ENCODE data around the gene KCNG4. TPM values are rescaled to one million over a fixed set of nuclear protein-coding genes. Genes with fewer than 3 reads are reported as not detected.

Gene KCNG4
- total RNA-seq, 1 experiment from 2014 or later, result not detected

GRCh38 chr16:84253173-84253572 is 13.4 kb upstream of the KCNG4 start (continued):
- TF ChIP-seq MAX (IDR thresholded peaks at IDR 0.05) (no peak), ATF3 (IDR thresholded peaks at IDR 0.05) (no peak), TCF7L2 (IDR thresholded peaks at IDR 0.05; ENCODE audit: borderline replicate concordance, extremely low read depth, insufficient read depth, insufficient read length) (no peak), SRF (IDR thresholded peaks at IDR 0.05; ENCODE audit: low read depth) (no peak), EGR1 (IDR thresholded peaks at IDR 0.05; ENCODE audit: low read depth) (no peak), EZH2 (IDR thresholded peaks at IDR 0.05) (no peak), CEBPB (IDR thresholded peaks at IDR 0.05; ENCODE audit: low read depth) (no peak), EZH2phosphoT487 (IDR thresholded peaks at IDR 0.05; ENCODE audit: borderline replicate concordance) (no peak)

- Histone ChIP-seq H3K27me3 (ENCODE audit: insufficient read depth, low read length) (peaks cover 11% of the 10 kb centered on the region; the same call in 1 of the 2 replicates), H3K9me3 (ENCODE audit: control insufficient read depth in 1 of 2, insufficient read depth in 1 of 2, low read depth in 1 of 2, low read length in 2 of 2) (no peaks in the 10 kb centered on the region), H3K9ac (ENCODE audit: low read length) (no peak overlapping the region), H3K79me2 (ENCODE audit: insufficient read depth, low read length) (no peaks in the 10 kb centered on the region), H3K27ac (ENCODE audit: low read depth, low read length) (no peak overlapping the region), H2AFZ (ENCODE audit: low read depth, low read length, poor library complexity, severe bottlenecking) (no peak overlapping the region), H3K4me3 (replicated peaks in 1 of 2; ENCODE audit: low read depth in 1 of 2, low read length in 2 of 2) (no peak overlapping the region), H3K9me2 (ENCODE audit: insufficient read depth) (no peaks in the 10 kb centered on the region), H3K36me3 (ENCODE audit: control insufficient read depth in 1 of 2, insufficient read depth in 2 of 2, low read length in 2 of 2) (no peaks in the 10 kb centered on the region), H3K4me2 (ENCODE audit: low read length) (no peak overlapping the region), H4K20me1 (ENCODE audit: insufficient read depth) (no peaks in the 10 kb centered on the region), H3K4me1 (ENCODE audit: control insufficient read depth in 1 of 2, insufficient read depth in 2 of 2, low read length in 2 of 2) (peaks cover 0 to 6% of the 10 kb centered on the region in 2 experiments; a peak in 1 of 4 replicates)
- BruUV-seq (replicated peaks), result no TSS peak
- CTCF ChIA-PET, result no interaction called here
- POLR2A ChIA-PET, result no interaction called here
- DNase-seq (ENCODE audit: low read depth, low spot score) (no peak), ATAC-seq (no peak)
- intact Hi-C loops (cut with micrococcal nuclease), result no loop called here
- TF ChIP-seq ZBTB33 (IDR thresholded peaks at IDR 0.05; ENCODE audit: extremely low read depth, insufficient replicate concordance, low read length) (no peak), ELF1 (IDR thresholded peaks at IDR 0.05; ENCODE audit: borderline replicate concordance, low read depth) (no peak)
- RAD21 ChIA-PET (ENCODE audit: low non-redundant PET in 1 of 2, low total read pairs in 2 of 2, uncharacterized antibody in 2 of 2, unreplicated experiment in 2 of 2), result no interaction called here
Measured at GRCh38 chr16:84252184-84252583, 12.4 kb upstream of the KCNG4 start.

Measured in HCT116 (cell line).